ENCODE measurements around the gene QRICH1.

The QRICH1 gene, protein sequence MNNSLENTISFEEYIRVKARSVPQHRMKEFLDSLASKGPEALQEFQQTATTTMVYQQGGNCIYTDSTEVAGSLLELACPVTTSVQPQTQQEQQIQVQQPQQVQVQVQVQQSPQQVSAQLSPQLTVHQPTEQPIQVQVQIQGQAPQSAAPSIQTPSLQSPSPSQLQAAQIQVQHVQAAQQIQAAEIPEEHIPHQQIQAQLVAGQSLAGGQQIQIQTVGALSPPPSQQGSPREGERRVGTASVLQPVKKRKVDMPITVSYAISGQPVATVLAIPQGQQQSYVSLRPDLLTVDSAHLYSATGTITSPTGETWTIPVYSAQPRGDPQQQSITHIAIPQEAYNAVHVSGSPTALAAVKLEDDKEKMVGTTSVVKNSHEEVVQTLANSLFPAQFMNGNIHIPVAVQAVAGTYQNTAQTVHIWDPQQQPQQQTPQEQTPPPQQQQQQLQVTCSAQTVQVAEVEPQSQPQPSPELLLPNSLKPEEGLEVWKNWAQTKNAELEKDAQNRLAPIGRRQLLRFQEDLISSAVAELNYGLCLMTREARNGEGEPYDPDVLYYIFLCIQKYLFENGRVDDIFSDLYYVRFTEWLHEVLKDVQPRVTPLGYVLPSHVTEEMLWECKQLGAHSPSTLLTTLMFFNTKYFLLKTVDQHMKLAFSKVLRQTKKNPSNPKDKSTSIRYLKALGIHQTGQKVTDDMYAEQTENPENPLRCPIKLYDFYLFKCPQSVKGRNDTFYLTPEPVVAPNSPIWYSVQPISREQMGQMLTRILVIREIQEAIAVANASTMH

DNA sequence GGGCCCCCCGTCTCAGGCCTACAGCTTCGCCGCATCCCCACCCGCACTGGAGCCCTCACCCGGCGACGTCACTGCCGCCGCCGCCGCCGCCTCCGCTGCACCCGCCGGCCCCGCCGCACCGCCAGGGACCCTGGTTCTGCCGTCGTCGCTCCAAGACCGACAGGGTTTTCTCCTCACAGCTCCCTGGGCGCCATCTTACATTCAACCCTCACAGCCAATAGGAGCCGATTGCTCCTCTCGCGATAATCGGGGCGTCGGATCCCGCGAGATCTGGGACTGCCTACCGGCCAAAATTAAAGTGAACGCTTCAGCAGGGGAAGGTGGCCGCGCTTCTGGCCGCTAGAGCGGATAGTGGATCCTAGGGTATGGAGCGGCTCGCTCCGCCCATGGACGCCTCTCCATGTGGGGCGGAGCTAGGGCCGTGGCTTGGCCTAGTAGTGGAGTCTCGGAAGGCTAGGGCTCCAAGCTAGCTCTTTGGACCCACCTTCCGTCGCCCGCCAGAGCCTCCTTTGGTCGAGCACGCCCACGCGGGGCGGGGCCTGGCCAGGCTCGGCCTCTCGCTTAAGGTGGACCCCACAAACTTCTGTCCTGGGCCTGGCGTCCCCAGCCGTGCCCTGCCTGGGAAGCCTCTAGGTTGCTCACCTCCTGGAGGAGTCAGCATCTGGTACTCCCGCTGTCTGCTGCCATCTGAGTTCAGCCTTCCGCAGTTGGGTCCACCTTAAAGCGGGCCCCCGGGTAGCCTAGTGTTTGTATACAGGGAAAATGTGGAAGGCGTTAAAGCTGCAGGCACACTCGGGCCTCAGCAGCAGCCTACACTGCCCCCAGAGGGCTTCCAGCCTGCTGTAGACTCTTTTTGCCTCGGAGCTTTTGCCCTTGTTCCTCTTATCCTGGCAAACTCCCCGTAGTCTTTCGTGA, at the start of gene QRICH1:
TSS of gene QRICH1 (minus strand) at position 219 of the 915 bp plus-strand sequence. CDS start 17,054 bp downstream, outside the sequence.
- DNase-seq = peak; percentile 89

DNA sequence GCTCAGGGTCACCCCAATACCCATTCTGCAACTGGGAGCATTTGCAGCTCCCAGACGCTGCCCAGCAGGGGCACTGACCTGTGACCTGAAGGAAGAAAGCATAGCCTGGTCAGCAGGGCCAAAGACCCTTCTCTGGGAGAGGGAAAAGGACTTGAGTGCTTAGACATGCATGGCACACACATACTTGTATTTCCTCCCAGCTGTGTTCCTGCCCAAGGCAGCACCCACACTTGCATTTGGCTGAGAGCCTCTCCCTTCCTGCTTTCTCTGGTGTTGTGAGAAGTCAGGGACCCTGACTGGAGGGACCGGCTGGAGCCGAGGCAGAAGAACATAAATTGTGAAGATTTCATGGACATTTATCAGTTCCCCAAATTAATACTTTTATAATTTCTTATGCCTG, 46.2 kb upstream of the QRICH1 start:
- DNase-seq = no peak

DNA sequence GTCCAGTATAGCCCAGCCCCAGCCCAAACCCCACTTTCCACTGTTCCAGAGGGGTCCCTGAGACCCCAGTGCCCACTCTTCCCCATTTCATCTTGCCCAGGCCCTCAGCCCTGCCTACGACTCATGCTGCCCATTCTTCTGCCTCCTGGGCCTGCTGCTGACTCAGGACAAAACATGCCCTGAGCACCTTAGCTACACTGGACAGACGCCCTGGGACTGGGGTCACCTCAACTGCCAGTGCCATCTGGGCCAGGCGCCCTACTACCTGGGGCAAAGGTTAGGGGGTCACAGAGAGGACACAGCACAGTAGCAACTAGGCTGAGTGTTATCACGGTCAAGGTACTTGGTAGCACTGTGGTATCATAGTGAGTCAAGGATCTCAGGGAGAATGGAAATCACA, 41.6 kb upstream of the QRICH1 start:
- no peak for DNase-seq

DNA sequence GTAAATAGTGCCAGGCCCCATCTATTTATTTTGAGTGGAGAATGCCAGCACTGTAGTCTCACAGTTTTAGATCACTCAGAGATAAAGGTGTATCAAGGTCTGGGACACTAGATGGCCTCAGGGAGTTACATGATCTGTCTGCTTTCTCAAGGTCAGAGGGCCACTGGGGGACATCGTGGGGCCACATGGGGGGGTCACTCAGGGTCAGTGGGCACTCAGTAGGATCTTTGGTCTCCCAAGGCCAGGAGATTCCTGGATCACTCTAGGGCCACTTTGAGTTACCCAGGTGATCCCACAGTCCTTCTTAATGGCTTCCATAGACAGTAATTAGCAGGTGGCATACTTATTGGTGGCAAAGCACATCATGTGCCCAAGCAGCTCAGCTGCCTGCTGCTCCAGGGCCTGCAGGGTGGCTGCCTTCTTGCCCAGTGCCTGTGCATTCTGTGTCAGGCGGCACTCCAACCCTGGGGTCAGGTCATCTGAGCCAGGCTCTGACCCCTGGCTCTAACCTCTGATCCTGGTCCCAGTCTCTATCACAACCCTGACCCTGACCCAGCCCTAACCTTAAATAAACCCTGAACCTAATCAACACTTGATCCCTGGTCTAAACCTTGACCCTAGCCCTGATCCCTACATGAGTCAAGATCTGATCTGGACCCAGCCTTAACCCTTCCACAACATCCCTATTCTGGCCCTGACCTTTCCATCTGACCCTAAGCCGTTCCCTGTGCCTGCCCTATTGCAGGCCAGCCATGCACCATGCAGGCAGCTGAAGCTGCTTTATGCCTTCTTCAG, 40.8 kb upstream of the QRICH1 start:
- no peak for DNase-seq

DNA sequence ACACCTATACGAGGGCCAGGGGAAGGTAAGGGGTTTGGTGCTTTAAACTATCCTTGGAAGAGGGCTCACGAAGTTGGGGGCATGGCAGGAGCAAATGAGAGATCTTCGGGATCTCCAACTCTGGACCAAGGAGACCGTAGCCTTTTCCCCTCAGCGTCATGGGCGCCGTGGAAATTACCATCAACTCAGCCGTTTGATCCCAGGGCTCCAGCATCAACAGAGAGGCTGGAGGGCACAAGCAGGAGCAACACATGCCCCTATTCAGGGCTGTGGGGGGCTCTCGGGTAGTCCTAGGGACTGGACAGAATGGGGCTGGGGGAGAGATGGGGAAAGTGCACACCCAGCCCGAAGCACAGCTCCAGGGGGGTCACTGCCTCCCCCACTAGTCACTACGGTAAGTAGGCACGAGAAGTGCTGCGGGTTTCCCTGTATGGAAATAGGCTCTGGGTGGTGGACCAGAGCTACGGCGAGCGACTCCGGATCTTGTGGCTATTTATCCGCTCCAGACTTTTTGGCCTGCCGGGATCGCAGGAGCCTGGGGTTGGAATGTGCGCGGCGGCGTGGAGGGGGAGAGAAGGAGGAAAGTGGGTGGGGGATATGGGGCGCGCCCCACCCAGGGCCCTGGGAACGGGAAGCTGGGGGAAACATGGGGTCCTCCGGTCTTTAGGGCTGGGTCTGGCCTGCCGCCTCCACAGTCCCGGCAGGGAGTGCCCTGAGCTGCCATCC, 39.5 kb upstream of the QRICH1 start:
- DNase-seq = peak; percentile 59

DNA sequence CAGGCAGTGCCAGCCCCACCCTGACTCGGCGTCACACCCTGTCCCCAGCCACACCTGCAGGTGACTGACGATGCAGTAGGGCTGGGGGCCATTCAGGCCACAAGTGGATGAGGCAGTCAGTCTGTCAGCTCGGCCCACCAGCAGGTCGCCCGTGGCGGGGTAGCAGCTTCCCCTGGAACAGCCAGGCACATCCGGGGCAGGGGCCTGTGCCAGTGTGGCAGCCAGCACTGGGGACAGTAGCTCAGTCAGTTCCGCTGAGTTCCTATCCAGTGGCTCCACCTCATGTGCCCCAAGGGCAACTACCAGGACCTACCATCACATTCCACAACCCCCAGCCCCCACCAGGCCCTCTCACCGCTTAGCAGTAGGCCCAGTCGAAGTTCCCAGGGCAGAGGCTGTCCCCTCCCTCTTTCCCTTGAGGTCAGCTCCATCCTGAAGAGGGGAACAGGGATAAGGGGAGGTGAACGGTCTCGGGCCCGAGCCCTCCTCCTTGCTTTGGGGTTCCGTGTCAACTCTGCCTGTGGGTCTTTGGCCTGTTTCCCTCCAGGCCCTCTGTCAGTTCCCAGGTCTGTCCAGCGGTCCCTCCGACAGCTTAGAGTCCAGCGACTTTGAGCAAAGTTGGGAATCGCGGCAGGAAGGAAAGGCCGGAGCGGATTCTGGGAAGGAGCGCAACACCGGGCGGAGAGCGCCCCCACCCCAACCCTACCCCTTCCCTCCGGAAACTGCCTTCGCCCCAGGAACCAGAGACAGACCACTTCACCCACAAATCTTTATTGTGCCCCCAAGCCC, 38.8 kb upstream of the QRICH1 start, which contains the start of gene LAMB2:
TSS of gene LAMB2 (minus strand) at position 614 of the 789 bp plus-strand sequence. CDS start at position 431, 183 bp downstream.
- DNase-seq = peak; percentile 10

DNA sequence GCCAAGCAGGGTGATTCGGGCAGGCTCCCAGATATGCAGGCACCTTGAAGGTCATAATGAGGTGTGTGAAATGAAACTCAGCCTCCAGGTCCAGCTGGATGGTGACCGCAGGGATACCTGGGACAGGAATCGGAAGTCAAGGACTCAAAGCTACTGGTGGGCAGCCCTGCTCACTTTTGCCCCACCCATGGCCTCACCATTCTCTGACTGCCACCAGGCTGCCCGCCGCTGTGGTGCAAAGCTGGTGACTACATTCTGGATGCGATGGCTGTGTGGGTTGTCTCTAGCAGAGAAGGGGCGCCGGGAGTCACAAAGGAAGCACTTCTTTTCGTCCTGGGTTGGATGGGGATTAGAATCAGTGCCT, 38.2 kb upstream of the QRICH1 start:
- no peak for DNase-seq

DNA sequence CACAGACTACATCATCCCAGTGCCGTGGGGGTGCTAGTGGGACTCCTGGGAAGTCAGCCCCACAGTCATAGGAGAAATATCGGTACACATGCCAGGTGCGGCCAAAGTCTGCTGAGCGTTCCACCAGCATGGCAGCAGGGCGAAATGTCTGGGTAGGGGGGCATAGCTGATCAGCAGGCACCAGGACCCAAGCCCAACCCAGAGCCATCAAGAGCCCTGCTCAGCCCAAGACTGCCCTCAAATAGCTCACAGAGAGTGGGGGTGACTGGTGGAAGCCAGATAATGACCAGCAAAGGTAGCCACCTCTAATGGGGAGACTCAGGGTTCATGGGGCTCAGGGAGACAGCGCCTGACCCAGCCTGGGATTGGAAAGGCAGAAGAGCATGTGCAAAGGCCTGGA, 37.7 kb upstream of the QRICH1 start:
- no peak for DNase-seq

DNA sequence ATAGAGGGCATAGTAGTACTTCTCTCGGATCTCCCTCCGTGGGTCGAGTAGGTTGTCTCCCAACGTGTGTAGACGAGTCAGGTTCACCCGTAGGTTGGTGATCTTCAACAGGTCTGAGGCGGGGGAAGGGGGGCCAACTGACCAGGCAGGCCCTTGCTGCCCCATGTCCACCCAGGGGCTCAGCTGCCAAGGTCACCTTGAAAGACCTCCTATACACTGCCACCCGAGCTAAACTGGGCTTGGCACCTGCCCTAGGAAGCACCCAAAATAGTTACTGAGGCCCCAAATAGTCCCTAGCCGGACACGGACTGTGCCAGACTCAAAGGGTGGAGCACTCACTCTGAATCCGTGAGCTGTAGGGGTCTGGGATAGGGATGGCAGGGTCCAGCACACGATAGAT, 37.2 kb upstream of the QRICH1 start:
- no peak for DNase-seq

DNA sequence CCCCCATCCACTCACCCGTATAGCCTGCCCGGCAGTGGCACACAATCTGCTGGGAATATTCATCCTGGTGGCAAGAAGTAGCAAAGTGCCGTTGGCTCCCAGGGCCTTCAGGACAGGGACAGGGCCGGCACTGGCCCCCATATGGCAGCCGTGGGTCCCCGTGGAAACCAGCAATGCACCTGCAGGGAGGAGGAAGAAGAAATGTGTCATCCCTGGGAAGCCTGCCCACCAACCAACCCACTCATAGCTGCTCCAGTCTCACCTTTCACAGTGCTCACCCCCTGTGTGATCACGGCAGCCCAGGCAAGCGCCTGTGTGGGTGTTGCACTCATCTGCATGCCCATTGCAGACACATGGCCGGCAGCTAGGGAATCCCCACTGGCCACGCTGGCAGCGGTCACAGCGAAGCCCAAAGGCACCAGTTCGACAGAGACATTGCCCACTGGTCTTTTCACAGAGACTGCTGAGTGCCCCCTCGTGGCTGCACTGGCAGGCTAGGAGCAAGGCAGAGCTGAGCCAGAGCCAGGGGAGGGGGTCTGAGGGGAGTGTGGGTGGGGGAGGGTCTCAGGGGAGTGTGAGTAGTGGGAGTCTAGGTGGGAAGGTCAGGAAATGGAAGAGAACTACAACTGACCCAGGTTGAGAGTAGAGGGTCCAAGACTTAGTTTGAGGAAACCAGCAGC, 31.3 kb upstream of the QRICH1 start:
- no peak for DNase-seq

DNA sequence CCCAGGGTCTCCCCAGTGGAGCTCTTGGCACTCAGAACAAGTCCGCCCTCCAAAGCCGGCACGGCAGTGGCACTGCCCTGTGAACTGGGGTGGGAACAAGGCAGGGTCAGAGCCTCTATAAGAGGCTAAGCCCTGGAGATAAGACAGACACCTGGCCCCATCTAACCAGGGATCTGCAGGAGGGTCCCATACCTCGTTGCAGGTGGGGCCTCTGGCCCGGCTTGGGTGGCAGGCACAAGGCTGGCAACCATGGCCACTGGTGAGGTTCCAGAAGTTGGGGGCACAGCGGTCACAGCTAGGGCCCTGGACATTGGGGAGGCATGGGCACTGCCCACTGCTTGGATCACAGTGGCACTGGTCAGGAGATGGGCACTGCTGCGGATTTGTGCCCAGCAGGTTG, 30.3 kb upstream of the QRICH1 start:
- no peak for DNase-seq

DNA sequence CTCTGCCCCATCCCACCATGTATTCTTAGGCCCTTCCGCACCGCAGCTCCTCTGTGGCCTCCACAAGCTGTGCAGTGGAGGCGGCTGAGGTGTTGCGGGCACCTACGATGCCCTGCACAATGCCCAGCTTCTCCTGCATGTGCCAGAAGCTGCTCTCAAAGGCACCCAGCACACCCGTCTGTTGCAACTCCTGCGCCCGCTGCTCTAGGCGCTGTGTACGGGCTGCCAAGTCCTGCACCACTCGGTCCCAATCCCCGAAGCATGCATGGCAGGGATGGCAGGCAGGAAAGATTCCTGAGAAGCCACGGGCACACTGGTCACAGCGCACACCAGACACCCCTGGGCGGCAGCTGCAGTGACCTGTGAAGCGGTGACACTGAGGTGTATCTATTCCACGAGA, 29.8 kb upstream of the QRICH1 start:
- no peak for DNase-seq

DNA sequence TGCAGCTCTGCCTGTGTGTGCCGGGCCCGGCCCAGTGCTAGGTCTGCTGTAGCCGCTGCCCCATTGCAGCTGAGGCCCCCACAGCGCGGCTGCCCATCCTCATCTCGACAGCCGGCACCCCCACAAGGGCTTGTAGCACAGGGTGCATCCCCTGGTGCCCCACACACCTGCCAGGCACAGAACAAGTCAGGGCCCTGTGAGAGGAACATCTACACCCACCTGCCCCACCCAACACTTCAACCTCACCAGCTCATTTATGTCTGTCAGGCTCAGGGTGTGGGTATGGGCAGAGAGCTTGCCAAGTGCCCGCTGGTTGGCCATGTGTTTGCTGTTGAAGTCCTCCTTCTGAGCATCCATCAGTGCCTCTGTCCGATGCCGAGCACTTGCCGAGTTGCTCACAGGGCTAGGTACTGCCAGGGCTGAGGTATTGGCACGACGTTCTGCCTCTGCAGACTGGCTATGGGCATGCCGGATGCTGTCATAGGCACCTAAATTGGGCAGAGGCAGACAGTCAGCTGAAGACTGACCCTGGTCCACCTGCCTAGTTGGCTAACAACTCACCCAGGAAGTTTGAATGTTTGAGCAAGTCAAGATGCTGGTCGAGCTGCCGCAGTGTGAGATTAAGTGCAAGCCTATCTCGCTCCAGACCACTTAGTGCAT, 29.1 kb upstream of the QRICH1 start:
- no peak for DNase-seq

DNA sequence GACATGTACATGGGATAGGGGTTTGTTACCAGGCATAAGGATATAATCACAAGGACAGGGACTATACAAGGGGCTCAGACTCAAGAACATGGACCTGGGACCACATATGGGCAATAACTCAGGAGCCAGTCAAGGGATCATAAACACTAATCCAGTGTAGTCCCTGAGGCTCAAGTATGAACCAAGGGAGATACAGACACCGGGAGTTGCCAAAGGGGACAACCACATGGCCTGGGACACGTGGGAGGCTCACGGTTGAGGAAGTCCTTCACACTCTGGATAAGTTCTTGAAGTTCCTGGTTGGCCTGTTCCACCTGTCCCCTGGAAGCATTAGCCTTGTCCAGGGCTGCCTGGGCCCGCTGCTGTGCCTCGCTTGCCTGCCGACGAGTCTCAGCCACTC, 28.6 kb upstream of the QRICH1 start:
- DNase-seq = no peak

DNA sequence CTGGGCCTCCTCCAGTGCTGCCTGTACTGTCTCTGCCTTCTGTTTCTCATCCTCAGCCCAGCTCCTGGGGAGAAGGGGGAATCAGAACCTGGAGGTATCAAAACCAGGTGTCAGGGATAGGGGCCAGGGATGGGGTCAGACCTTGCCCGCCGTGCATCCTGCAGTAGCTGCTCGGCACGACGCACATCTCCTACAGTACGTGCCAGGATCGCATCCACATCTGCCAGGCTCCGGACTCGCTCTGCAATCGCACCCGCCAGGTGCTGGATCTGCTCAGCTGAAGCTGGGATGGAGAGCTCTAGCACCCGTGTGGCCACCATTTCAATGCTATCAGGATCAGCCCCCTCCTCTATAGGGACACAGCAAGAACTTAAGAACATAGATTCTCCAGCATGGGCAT, 28.2 kb upstream of the QRICH1 start:
- no peak for DNase-seq

DNA sequence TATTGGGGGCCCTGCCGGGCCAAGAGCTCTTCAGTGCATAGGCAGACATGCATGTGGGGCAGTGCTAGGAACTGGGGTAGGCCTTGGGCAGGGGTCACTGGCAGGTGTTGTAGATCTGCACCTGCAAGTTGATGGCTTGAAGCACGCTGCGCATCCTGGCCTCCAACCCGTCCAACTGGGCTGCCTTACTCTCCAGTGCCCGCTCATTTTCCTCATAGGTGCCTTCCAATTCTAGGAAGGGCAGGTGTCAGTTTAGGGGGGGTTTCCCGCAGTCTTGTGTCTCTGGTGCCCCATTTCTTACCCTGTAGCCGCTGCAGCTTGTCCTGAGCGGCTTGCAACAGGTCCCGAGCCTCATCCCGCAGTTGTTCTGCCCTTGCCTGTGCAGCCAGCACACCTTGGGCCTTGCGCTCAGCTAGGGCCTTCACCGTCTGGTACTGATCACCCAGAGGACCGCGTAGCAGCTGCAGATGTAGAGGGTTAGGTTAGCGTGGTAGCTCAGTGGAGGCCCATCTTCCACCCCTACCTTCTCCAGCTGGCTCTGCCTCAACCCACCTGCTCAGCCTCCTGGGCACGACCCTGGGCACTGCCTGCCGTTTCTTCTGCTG, 27.4 kb upstream of the QRICH1 start:
- no peak for DNase-seq

DNA sequence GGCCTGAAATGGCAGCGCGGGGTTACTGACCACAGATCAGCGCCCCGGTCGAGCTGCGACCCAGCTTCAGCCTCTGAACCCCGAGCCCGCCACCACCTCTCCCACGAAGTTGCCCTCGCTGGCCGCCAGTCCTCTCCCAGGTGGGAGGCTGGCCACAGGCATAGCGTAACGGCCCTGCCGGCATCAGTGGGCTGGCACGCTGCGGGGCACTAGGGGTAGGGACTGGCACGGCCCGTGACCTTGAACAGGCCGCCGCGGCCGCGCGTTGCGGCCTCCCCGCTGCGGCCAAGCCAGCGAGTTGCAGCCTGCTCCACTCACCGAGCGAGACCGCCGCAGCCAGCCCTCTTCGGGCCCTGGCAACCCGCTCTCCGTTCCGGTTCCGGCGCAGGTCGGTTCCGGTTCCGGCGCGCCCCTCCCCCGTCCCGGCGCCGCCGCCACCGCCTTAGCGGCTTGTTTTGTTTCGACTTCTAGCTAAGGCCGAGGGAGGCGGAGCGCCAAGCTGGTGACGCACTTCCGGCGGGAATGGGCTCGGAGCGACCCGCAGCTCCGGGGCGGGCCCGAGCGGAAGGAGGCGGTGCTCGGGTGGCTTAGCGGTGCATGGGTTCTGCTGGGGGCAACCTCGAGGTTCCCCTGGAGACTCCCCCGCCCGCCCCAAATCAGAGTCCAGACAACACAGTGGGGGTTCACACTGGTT, 26.7 kb upstream of the QRICH1 start, which contains the start of gene USP19:
TSS of gene USP19 (minus strand) at position 386 of the 694 bp plus-strand sequence. CDS start 1,678 bp downstream, outside the sequence.
- DNase-seq = peak; percentile 67

DNA sequence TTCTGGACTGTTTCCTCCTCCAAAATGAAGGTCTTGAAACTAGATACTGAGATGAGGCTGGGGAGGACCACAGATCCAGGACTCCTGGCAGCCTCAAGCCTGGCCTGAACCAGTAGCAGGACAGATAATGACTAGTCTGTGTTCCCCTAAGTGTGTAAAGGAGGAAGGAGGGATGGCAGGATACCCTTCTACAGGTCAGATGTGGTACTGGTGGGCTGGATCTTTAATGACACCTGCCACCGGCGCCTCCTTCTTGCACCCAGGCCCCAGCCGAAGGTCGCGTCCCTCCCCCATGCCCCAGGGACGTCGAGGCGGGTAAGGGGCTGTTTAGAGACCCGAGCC, 26.2 kb upstream of the QRICH1 start:
- no peak for DNase-seq
